ENCODE results near the gene TENT4B.

Gene TENT4B

DNA sequence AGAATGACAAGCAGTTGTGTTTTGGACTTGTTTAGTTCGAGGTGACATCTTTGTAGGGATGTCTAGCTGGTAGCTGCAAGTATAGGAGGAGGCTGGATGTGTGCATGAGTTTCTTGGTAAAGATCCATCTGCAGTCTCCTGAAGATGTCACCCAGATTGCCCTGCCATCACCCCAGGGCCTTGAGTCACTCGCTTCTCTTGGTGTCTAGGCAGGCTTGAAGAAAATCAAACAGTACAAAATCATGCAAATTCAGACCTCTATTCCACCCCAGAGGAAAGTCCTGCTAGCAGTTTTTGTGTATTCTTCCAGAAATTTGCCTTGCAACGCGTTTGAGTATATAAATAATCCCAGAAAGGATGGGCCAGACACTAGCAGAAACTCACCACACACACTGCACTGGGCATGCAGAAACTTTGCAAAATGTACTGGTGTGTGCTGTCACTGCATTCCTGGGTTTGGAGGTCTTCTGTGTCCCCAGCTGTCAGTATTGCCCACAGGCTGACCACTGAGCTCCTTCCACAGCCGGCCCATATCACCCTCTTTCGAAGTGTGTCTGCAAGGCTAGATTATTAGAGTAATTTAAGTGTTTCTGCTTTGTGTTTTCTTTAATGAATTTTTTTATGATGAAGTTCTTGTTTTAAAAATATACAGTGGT, 51.5 kb downstream of the TENT4B start:
- Histone ChIP-seq H3K36me3 (ENCODE audit: control insufficient read depth, insufficient read depth, low read length) (no peaks in the 10 kb centered on the region), H3K4me3 (ENCODE audit: low read length) (no peak overlapping the region), H3K9me3 (ENCODE audit: control insufficient read depth, low read length) (no peaks in the 10 kb centered on the region), H3K9ac (ENCODE audit: low read length) (no peak overlapping the region), H3K27me3 (ENCODE audit: control insufficient read depth, insufficient read depth, low read length) (no peaks in the 10 kb centered on the region), H3K4me1 (ENCODE audit: control insufficient read depth, insufficient read depth, low read length) (peaks cover 19% of the 10 kb centered on the region)

- no peak overlapping the region for H3K9ac ChIP-seq (ENCODE audit: low read length)
- H3K36me3 ChIP-seq (ENCODE audit: control insufficient read depth, insufficient read depth, low read length): no peaks in the 10 kb centered on the region
- no peak overlapping the region for H3K4me3 ChIP-seq (ENCODE audit: low read length)
- H3K27me3 ChIP-seq (ENCODE audit: control insufficient read depth, insufficient read depth, low read length): no peaks in the 10 kb centered on the region
- H3K9me3 ChIP-seq (ENCODE audit: control insufficient read depth, low read length): no peaks in the 10 kb centered on the region
- H3K4me1 ChIP-seq (ENCODE audit: control insufficient read depth, insufficient read depth, low read length): peaks cover 27% of the 10 kb centered on the region
Measured at GRCh38 chr16:50207652-50208051, 54.5 kb downstream of the TENT4B start.

GRCh38 chr16:50208460-50208931, 55.4 kb downstream of the TENT4B start:
- peaks cover 19% of the 10 kb centered on the region for H3K4me1 ChIP-seq (ENCODE audit: control insufficient read depth, insufficient read depth, low read length)
- no peaks in the 10 kb centered on the region for H3K27me3 ChIP-seq (ENCODE audit: control insufficient read depth, insufficient read depth, low read length)
- H3K36me3 ChIP-seq (ENCODE audit: control insufficient read depth, insufficient read depth, low read length): no peaks in the 10 kb centered on the region
- no peaks in the 10 kb centered on the region for H3K9me3 ChIP-seq (ENCODE audit: control insufficient read depth, low read length)
- no peak overlapping the region for H3K4me3 ChIP-seq (ENCODE audit: low read length)
- H3K9ac ChIP-seq (ENCODE audit: low read length): no peak overlapping the region

DNA sequence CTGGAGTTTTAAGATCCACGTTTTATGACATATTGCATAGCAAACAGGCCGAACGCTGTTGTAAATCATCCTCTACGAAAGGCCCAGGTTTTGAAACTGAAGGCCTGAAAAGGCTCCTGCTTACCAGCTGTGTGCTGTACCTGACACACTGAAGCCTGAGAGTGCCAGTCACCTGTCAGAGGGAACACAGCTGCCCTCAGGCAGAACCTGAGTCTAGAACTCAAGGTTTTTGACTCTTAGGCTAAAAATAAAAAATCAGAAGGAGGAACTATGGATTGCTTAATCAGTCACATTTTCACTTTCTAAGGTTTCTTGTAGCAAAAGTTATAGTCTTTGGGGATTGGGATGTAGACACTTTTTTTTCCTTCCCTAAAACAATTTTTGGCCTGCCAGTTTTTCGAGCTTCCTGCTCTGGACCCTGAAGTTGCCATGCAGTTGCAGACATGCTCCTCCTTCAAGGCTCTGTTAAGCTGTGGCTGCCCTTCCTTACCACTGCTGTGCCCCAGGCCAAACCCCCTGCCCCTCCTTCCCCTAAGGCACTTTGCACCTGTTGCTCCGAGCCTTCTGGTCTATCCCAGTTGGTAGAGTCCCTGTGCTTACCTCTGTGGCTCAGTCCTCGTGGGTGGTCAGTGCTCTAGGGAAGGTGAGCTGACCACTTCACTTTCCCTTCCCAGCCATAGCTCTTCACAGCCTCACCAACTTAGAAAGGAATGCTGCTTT, 56.6 kb downstream of the TENT4B start:
- H3K27me3 ChIP-seq (ENCODE audit: control insufficient read depth, insufficient read depth, low read length): no peaks in the 10 kb centered on the region
- peaks cover 13% of the 10 kb centered on the region for H3K4me1 ChIP-seq (ENCODE audit: control insufficient read depth, insufficient read depth, low read length)
- no peaks in the 10 kb centered on the region for H3K36me3 ChIP-seq (ENCODE audit: control insufficient read depth, insufficient read depth, low read length)
- no peak overlapping the region for H3K4me3 ChIP-seq (ENCODE audit: low read length)
- H3K9ac ChIP-seq (ENCODE audit: low read length): no peak overlapping the region
- H3K9me3 ChIP-seq (ENCODE audit: control insufficient read depth, low read length): no peaks in the 10 kb centered on the region

GRCh38 chr16:50210266-50211038, 57.3 kb downstream of the TENT4B start:
- Histone ChIP-seq H3K9me3 (ENCODE audit: control insufficient read depth, low read length) (no peaks in the 10 kb centered on the region), H3K9ac (ENCODE audit: low read length) (no peak overlapping the region), H3K27me3 (ENCODE audit: control insufficient read depth, insufficient read depth, low read length) (no peaks in the 10 kb centered on the region), H3K36me3 (ENCODE audit: control insufficient read depth, insufficient read depth, low read length) (no peaks in the 10 kb centered on the region), H3K4me3 (ENCODE audit: low read length) (no peak overlapping the region), H3K4me1 (ENCODE audit: control insufficient read depth, insufficient read depth, low read length) (peaks cover 11% of the 10 kb centered on the region)

GRCh38 chr16:50213939-50214519, 60.9 kb downstream of the TENT4B start:
- H3K4me1 ChIP-seq (ENCODE audit: control insufficient read depth, insufficient read depth, low read length): peaks cover 11% of the 10 kb centered on the region
- no peaks in the 10 kb centered on the region for H3K9me3 ChIP-seq (ENCODE audit: control insufficient read depth, low read length)
- H3K36me3 ChIP-seq (ENCODE audit: control insufficient read depth, insufficient read depth, low read length): no peaks in the 10 kb centered on the region
- no peak overlapping the region for H3K9ac ChIP-seq (ENCODE audit: low read length)
- H3K4me3 ChIP-seq (ENCODE audit: low read length): no peak overlapping the region
- H3K27me3 ChIP-seq (ENCODE audit: control insufficient read depth, insufficient read depth, low read length): no peaks in the 10 kb centered on the region

GRCh38 chr16:50215680-50216079, 62.6 kb downstream of the TENT4B start:
- H3K9me3 ChIP-seq (ENCODE audit: control insufficient read depth, low read length): no peaks in the 10 kb centered on the region
- H3K36me3 ChIP-seq (ENCODE audit: control insufficient read depth, insufficient read depth, low read length): no peaks in the 10 kb centered on the region
- no peaks in the 10 kb centered on the region for H3K27me3 ChIP-seq (ENCODE audit: control insufficient read depth, insufficient read depth, low read length)
- H3K4me1 ChIP-seq (ENCODE audit: control insufficient read depth, insufficient read depth, low read length): peaks cover 2% of the 10 kb centered on the region
- H3K9ac ChIP-seq (ENCODE audit: low read length): no peak overlapping the region
- no peak overlapping the region for H3K4me3 ChIP-seq (ENCODE audit: low read length)

DNA sequence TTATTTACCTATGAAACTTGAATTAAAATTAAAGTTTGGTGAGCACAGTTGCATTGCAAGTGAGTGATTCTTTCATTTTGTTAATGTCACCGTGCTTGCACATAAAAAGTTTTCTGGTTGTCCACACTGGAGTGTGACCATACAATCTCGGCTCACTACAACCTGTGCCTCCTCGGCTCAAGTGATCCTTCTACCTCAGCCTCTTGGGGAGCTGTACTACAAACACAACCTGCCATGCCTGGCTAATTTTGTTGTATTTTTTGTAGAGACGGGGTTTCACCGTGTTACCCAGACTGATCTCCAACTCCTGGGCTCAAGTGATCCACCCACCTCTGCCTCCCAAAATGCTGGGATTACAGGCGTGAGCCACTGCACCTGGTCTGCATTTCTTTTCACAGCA, 63.1 kb downstream of the TENT4B start:
- H3K4me3 ChIP-seq (ENCODE audit: low read length): no peak overlapping the region
- H3K27me3 ChIP-seq (ENCODE audit: control insufficient read depth, insufficient read depth, low read length): no peaks in the 10 kb centered on the region
- H3K9ac ChIP-seq (ENCODE audit: low read length): no peak overlapping the region
- H3K36me3 ChIP-seq (ENCODE audit: control insufficient read depth, insufficient read depth, low read length): no peaks in the 10 kb centered on the region
- no peaks in the 10 kb centered on the region for H3K4me1 ChIP-seq (ENCODE audit: control insufficient read depth, insufficient read depth, low read length)
- H3K9me3 ChIP-seq (ENCODE audit: control insufficient read depth, low read length): no peaks in the 10 kb centered on the region

DNA sequence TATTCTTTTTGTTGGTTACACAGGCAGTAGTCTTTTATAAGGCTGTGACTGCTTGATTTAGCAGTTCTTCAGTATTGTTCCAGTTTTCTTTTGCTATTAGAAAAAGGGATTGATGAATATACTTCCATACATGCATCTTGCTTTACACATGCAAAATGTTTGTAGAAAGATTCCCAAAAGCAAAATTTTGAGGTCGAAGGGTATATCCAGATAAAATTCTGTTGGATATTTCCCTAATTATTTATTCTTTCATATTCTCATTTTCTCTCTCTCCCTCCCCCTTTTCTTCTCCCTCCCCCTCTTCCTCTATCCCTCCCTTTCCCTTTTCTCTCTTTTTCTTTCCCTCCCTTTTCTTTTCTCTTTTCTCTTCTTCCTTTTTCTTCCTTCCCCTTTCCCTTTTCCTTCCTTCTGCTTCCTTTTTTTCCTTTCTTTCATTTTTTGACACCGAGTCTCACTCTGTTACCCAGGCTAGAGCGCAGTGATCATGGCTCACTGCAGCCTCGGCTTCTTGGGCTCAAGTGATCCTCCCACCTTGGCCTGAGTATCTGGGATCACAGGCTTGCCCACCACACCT, 66.4 kb downstream of the TENT4B start:
- H3K4me1 ChIP-seq (ENCODE audit: control insufficient read depth, insufficient read depth, low read length): peaks cover 3% of the 10 kb centered on the region
- no peak overlapping the region for H3K9ac ChIP-seq (ENCODE audit: low read length)
- no peaks in the 10 kb centered on the region for H3K9me3 ChIP-seq (ENCODE audit: control insufficient read depth, low read length)
- no peaks in the 10 kb centered on the region for H3K36me3 ChIP-seq (ENCODE audit: control insufficient read depth, insufficient read depth, low read length)
- no peak overlapping the region for H3K4me3 ChIP-seq (ENCODE audit: low read length)
- no peaks in the 10 kb centered on the region for H3K27me3 ChIP-seq (ENCODE audit: control insufficient read depth, insufficient read depth, low read length)

DNA sequence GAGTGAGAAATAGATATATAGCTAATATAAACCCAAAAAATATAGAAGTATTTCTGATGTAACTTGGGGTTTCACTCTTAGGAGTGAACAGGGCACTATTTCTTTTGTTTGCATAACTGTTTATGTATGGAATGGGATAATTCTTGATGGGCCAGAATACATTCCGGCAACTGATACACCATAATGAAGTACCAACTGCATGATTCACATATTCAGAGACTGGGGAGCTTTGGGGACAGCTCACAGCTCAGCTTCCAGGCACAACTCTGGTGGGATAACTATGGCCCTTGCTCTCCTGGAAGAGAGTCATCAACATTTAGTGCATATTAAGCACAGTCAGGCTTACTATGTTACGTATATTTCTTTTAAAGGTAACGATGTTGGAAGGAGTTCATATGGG, 71.2 kb downstream of the TENT4B start:
- H3K9me3 ChIP-seq (ENCODE audit: control insufficient read depth, low read length): no peaks in the 10 kb centered on the region
- H3K4me1 ChIP-seq (ENCODE audit: control insufficient read depth, insufficient read depth, low read length): peaks cover 3% of the 10 kb centered on the region
- no peaks in the 10 kb centered on the region for H3K27me3 ChIP-seq (ENCODE audit: control insufficient read depth, insufficient read depth, low read length)
- no peaks in the 10 kb centered on the region for H3K36me3 ChIP-seq (ENCODE audit: control insufficient read depth, insufficient read depth, low read length)
- no peak overlapping the region for H3K4me3 ChIP-seq (ENCODE audit: low read length)
- H3K9ac ChIP-seq (ENCODE audit: low read length): no peak overlapping the region

DNA sequence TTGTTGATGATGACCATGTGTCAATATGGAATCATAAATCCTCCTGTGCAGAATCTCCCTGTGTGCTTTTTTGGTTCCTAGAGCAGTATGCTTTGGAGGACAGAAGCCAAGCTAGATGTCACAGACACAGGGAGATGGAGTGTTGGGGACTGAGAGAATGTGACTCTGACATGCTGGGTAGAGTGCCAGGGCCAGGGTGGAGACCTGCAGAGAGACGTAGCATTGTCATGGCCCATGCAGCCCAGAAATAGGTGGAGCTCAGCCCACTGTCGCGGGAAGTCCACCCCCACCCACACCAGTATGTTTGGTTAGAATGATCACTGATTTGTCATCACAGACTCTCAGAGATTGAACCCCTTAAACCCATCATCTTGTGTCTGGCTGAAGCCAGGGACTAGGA, 74.0 kb downstream of the TENT4B start:
- H3K4me3 ChIP-seq (ENCODE audit: low read length): no peak overlapping the region
- no peak overlapping the region for H3K9ac ChIP-seq (ENCODE audit: low read length)
- H3K36me3 ChIP-seq (ENCODE audit: control insufficient read depth, insufficient read depth, low read length): no peaks in the 10 kb centered on the region
- H3K27me3 ChIP-seq (ENCODE audit: control insufficient read depth, insufficient read depth, low read length): no peaks in the 10 kb centered on the region
- no peaks in the 10 kb centered on the region for H3K9me3 ChIP-seq (ENCODE audit: control insufficient read depth, low read length)
- H3K4me1 ChIP-seq (ENCODE audit: control insufficient read depth, insufficient read depth, low read length): peaks cover 3% of the 10 kb centered on the region
